Activated CD8-positive, alpha-beta memory T cell treated with anti-CD3 and anti-CD28 coated beads for 4 hours (primary cell): ENCODE measurements around the gene AVPI1.
"Not testable (repeated sequence)": the region's sequence is repeated elsewhere in the genome, so short reads cannot be mapped to it uniquely, and the experiment has no call there.

Experiments used
- DNase-seq, 2 donors: peaks; one replicate each; pipeline ENCODE4 v3.0.0-alpha.2; 2020; ENCODE audit warnings: low read depth in 2 of 2

The AVPI1 gene

GRCh38 chr10:97640868-97641811 is 45.9 kb downstream of the AVPI1 start:
- no peak for DNase-seq

DNA sequence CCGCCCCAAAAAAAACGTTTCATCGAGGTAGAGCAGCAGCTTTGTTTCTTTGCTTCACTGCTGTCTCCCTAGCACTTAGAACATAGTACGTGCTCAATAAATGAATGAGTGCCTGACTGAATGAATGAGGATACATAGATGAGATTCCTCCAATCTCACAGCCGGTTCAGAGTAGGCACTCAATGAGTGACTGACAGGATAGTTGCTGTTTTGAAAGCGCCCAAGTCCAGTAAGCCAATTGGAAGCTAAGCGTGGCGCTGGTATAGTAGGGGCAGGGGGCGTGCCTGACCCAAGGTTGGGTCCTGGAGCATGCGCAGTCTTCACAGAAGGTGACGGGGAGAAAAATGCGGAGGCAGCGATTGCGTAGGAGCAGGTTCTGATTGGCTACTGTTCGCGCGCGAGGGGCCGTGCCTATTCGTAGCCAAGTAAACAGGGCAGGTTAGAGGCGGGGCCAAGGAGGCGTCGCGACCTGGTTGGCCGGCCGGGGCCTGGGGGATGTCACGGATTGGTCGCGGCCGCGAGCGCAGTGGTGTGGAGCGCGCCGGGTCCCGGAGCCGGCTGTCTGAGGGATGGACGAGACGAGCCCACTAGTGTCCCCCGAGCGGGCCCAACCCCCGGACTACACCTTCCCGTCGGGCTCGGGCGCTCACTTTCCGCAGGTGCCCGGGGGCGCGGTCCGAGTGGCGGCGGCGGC is 46.7 kb downstream of the AVPI1 start, which contains the start of gene PI4K2A:
PI4K2A (plus strand) TSS at position 498 of the 694 bp plus-strand sequence; CDS start at position 570, 72 bp downstream.
- peak; percentile 98 to 99 for DNase-seq

- DNase-seq = not testable (repeated sequence)
Measured at GRCh38 chr10:97639090-97639489, 48.0 kb downstream of the AVPI1 start.

DNA sequence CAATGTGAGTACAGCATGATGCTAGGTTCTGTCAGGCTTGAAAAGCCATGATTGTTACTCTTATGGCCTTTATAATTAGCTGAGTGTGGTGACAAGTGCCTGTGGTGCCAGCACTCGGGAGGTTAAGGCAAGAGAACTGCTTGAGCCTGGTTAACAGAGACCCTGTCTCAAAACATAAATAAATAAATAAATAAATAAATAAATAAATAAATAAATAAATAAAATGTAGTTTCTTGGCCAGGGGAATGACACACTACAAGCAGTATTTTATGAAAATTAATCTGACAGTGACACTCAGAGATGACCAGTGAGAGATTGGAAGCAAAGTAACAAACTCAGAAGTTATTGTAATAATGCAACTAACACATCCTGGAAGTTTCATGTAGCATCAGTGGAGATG is 51.5 kb downstream of the AVPI1 start:
- DNase-seq = no peak

DNA sequence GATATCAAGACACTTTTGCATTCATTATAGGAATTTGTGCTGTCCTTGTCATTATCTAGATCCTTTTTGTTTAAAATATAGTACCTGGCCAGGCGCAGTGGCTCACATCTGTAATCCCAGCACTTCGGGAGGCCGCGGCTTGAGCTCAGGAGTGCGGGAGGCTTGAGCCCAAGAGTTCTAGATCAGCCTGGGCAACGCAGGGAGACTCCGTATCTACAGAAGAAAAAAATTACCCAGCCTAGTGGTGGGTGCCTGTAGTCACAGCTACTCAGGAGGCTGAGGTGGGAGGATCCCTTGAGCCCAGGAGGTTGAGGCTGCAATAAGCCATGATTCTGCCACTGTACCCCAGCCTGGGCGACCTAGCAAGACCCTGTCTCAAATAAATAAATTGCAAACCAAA is 53.1 kb downstream of the AVPI1 start:
- no peak for DNase-seq

DNA sequence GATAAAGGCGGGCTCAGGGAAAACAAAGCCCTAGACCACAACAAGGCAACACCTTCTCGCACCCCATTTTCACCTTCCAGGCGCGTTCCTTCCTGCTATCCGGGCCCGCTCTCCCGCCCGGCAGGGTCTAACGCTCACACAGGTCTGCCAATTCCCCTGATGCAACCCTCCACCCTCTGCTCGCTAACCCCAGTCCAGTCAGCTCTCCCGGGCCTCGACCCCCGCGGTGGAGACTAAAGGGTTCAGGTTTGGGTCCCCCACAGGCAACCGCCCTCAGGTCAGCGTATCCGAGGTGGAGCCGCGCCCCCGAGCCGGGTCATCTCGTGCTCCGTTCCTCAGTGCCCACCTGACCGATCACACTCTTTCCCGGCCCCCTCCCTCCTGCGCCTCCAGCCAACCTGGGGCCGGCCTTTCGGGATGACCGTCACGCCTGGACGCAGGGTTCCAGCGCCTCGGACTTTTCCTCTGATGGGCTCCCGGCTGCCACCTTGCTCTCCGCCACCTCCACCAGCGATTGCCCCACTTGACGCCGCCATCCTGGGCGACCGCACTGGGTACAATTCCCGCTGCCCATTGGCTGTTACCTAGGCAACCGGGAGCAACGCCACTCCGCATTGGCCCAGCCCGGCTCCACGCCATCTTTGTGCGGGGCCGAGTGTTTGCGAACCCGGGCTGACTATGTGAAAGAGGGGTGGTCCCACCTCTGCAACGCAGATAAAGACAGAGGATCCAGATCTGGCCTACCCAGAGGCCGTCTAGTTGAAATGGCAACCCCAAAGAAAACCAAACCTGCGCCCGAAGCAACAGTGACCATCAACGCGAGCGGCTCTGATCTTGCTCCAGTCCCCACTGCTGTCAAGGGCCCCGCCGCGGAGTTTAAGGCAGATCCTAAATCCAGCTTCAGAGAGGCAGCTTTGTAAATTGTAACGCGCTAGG is 53.8 kb downstream of the AVPI1 start, which contains the start of gene MORN4:
MORN4 (minus strand) TSS at position 552 of the 936 bp plus-strand sequence. CDS start 13,847 bp downstream, outside the sequence.
- DNase-seq = peak; percentile 74 to 79

DNA sequence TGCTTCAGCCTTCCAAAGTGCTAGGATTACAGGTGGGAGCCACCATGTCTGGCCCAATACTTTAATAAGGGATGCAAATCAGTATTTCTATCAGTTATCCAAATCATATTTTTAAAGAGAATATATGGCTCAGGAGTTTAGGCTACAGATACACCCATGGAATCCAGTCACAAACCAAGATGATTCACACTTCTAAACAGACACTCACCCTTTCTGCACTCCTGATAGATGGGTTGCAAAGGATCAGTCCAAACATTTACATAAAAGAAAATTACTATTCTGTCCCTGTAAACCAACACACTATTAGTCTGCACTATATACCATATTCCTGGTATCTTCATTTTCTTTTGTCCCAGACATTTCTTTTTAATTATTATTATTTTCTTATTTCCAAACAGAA is 55.9 kb downstream of the AVPI1 start:
- DNase-seq = no peak

DNA sequence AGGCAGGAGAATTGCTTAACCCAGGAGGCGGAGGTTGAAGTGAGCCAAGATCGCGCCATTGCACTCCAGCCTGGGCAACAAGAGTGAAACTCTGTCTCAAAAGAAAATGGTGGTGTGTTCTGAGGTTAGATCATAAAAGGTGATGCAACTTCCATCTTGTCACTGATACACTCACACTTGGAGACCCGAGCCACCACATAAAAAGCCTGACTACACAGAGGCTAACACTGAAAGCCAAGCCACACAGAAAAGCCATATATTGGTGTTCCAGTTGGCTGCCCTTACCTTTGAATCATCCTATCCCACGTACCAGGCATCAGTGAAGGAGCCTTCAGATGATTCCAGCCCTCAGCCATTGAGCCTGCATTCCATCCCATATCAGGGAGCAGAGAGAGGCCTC is 57.8 kb downstream of the AVPI1 start:
- no peak for DNase-seq

DNA sequence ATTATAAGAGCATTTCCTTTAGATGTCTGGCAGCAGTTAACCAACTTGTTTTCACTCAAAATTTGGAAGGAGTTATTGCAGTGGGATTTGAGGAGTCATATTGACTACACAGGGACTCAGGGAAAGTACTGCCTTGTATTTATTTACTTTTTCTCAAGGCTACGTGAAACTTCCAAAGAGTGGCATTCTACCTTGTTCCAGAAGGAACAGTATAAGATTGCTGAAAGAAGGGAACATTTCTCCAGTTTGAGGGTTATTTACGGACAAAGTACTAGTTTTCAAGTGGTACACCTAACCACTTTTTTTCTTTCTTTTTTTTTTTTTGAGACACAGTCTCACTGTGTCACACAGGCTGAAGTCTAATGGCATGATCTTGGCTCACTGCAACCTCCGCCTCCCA is 58.8 kb downstream of the AVPI1 start:
- no peak for DNase-seq

GRCh38 chr10:97627731-97628130 is 59.3 kb downstream of the AVPI1 start:
- DNase-seq = no peak
